Erythroblast (primary cell): ENCODE measurements around the gene EPHB3.

Experiments
- GATA1 ChIP-seq: IDR thresholded peaks from 2 replicates; pipeline ENCODE4 v1.6.1; 2011; ENCODE audit warnings: low read depth, mild to moderate bottlenecking, control low read depth, low read length, moderate library complexity
- POLR2A ChIP-seq: IDR thresholded peaks from 2 replicates; pipeline ENCODE4 v1.6.1; 2011; ENCODE audit warnings: mild to moderate bottlenecking, low read length

GRCh38 chr3:184566441-184567414, 5.1 kb downstream of the EPHB3 start:
- TF ChIP-seq POLR2A (no peak), GATA1 (no peak)
